H1 (cell line): ENCODE results near the gene NXPH3.

Source experiments
- CHD2 ChIP-seq: IDR thresholded peaks from 2 replicates; pipeline ENCODE4 v1.6.1; 2012; ENCODE audit warnings: low read length, improper control_type of control experiment
- GABPA ChIP-seq: IDR thresholded peaks from 2 replicates; pipeline ENCODE4 v1.6.1; 2011; ENCODE audit warnings: mild to moderate bottlenecking, low read length, moderate library complexity, borderline replicate concordance; ENCODE audit not compliant: insufficient read depth
- PHF8 ChIP-seq: fragments of 200-600 bp; sonication (generic); conservative IDR thresholded peaks from 2 replicates; pipeline ENCODE4 v1.7.1; 2012; ENCODE audit warnings: low read depth, mild to moderate bottlenecking, inconsistent platforms, low read length, moderate library complexity
- POLR2A ChIP-seq, 2 experiments: IDR thresholded peaks; 1 replicate in 1 of 2; 2 replicates in 1 of 2; pipeline ENCODE4 v1.6.1; 2011; ENCODE audit warnings: low read depth in 2 of 2, low read length in 2 of 2, mild to moderate bottlenecking in 2 of 2; ENCODE audit errors: control extremely low read depth in 1 of 2
- POLR2AphosphoS5 ChIP-seq: IDR thresholded peaks from 2 replicates; pipeline ENCODE4 v1.6.1; 2011; ENCODE audit warnings: low read depth, low read length
- SAP30 ChIP-seq: fragments of 300-600 bp; sonication (generic); IDR thresholded peaks from 2 replicates; pipeline ENCODE4 v1.7.1; 2012; ENCODE audit warnings: low read length, moderate library complexity, mild to moderate bottlenecking, inconsistent platforms; ENCODE audit not compliant: insufficient read depth, insufficient replicate concordance
- SIN3A ChIP-seq, 2 experiments: IDR thresholded peaks in 1 of 2; conservative IDR thresholded peaks in 1 of 2; 2 replicates each; pipeline ENCODE4 v1.6.1; 2011 to 2012; ENCODE audit warnings: low read length in 2 of 2, improper control_type of control experiment in 1 of 2, low read depth in 1 of 2, mild to moderate bottlenecking in 1 of 2
- SIX5 ChIP-seq: IDR thresholded peaks from 2 replicates; pipeline ENCODE4 v1.6.1; 2011; ENCODE audit warnings: mild to moderate bottlenecking, low read depth, low read length
- YY1 ChIP-seq: IDR thresholded peaks from 2 replicates; pipeline ENCODE4 v1.6.1; 2011; ENCODE audit warnings: low read depth, mild to moderate bottlenecking, low read length
- ZNF274 ChIP-seq: IDR thresholded peaks from 2 replicates; pipeline ENCODE4 v1.7.0; 2012; ENCODE audit warnings: low read length, borderline replicate concordance; ENCODE audit errors: extremely low read depth
- TF ChIP-seq, protein P1 (sequence below), 3 experiments: IDR thresholded peaks; 1 replicate in 2 of 3; 2 replicates in 1 of 3; pipeline versions ENCODE4 v1.5.1 to v1.6.1; 2011; ENCODE audit warnings: low read length in 3 of 3, mild to moderate bottlenecking in 3 of 3, inconsistent platforms in 2 of 3, low read depth in 1 of 3, moderate library complexity in 1 of 3; ENCODE audit not compliant: insufficient read depth in 1 of 3; ENCODE audit errors: control extremely low read depth in 1 of 3

DNA sequence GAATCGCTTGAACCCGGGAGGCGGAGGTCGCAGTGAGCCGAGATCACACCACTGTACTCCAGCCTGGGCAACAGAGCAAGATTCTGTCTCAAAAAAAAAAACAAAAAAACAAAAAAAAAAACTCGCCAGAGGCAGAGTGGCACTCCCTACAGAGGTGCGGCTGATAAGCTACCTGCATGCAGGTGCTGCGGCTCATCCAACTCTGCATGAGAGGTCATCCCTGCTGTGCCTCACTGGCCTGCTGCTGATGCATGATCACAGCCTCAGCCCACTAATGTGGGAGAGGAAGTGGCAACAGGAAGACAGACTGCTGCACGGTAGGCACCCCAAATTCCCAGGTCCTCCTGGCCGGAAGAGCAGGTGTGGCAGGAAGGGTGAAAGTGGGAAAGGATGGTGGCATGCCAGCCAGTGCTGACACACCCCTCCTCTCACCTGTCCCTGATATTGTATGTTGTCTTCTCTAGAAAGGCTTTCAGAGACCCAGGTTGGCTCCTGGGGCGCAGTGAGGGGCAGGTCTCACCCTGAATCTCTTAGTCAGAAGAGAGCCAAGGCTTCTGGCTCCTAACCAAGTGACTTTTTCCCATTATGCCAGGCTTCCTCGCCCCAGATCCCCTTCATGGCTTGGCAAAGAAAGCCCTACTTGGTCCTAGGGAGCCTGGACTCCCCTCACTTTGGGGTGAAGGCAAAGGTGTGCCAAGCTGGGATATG, 11.8 kb downstream of the NXPH3 start:
- TF ChIP-seq ZNF274 = no peak
- TF ChIP-seq, protein P1, sequence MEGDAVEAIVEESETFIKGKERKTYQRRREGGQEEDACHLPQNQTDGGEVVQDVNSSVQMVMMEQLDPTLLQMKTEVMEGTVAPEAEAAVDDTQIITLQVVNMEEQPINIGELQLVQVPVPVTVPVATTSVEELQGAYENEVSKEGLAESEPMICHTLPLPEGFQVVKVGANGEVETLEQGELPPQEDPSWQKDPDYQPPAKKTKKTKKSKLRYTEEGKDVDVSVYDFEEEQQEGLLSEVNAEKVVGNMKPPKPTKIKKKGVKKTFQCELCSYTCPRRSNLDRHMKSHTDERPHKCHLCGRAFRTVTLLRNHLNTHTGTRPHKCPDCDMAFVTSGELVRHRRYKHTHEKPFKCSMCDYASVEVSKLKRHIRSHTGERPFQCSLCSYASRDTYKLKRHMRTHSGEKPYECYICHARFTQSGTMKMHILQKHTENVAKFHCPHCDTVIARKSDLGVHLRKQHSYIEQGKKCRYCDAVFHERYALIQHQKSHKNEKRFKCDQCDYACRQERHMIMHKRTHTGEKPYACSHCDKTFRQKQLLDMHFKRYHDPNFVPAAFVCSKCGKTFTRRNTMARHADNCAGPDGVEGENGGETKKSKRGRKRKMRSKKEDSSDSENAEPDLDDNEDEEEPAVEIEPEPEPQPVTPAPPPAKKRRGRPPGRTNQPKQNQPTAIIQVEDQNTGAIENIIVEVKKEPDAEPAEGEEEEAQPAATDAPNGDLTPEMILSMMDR (IDR thresholded peaks at IDR 0.05; ENCODE audit: control extremely low read depth in 1 of 3, insufficient read depth in 1 of 3, low read depth in 1 of 3, low read length in 3 of 3) = no peak
- TF ChIP-seq POLR2A (IDR thresholded peaks at IDR 0.05; ENCODE audit: control extremely low read depth in 1 of 2, low read depth in 2 of 2, low read length in 2 of 2) = no peak
- no peak for TF ChIP-seq CHD2
- TF ChIP-seq SIX5 = no peak
- no peak for TF ChIP-seq SAP30
- no peak for TF ChIP-seq PHF8
- TF ChIP-seq GABPA = no peak
- no peak for TF ChIP-seq POLR2AphosphoS5
- no peak for TF ChIP-seq YY1
- TF ChIP-seq SIN3A (conservative IDR thresholded peaks at IDR 0.05 in 1 of 2, IDR thresholded peaks at IDR 0.05 in 1 of 2; ENCODE audit: low read depth in 1 of 2, low read length in 2 of 2) = no peak
